OCI-LY7 (cell line): ENCODE measurements around the gene RAD51D. TPM values are rescaled to one million over a fixed set of nuclear protein-coding genes. Genes with fewer than 3 reads are reported as not detected.

Experiments
- BruUV-seq: library from RNA; stranded (reverse); fragments of 400-500 nt; replicated peaks from 2 replicates; lab custom pipeline; 2021; lab: Mats Ljungman, UMichigan
- CTCF ChIA-PET: fragments of 300-600 bp; sonication (Branson Sonifier 250); formaldehyde crosslinking; loops from one replicate; lab custom pipeline; 2022; ENCODE audit warnings: antibody characterized with exemption; ENCODE audit not compliant: unreplicated experiment; lab: Charles Lee
- POLR2A ChIA-PET: fragments of 300-600 bp; sonication (Branson Sonifier 250); formaldehyde crosslinking; loops from one replicate; lab custom pipeline; 2022; ENCODE audit warnings: antibody characterized with exemption; lab: Charles Lee
- DNase-seq: peaks from one replicate; pipeline ENCODE4 v3.0.0-alpha.2; 2015; ENCODE audit warnings: low spot score
- H2AFZ ChIP-seq: fragments of 200-600 bp; sonication (generic), shearing (Covaris generic); 2 replicates; pipeline ENCODE4 v1.6.1; 2014; ENCODE audit warnings: mild to moderate bottlenecking, antibody characterized with exemption, low read length, moderate library complexity
- H3K27ac ChIP-seq: fragments of 200-600 bp; sonication (generic); 2 replicates; pipeline ENCODE4 v1.5.1; 2014; ENCODE audit warnings: mixed run types, low read depth, mild to moderate bottlenecking, moderate library complexity, low read length, inconsistent platforms; ENCODE audit not compliant: poor library complexity, severe bottlenecking
- H3K36me3 ChIP-seq: fragments of 200-600 bp; sonication (generic); 2 replicates; pipeline ENCODE4 v1.6.1; 2014; ENCODE audit warnings: mild to moderate bottlenecking, antibody characterized with exemption, low read length, moderate library complexity, mixed read lengths; ENCODE audit not compliant: insufficient read depth
- H3K4me1 ChIP-seq: fragments of 200-600 bp; sonication (generic); 2 replicates; pipeline ENCODE4 v1.5.1; 2014; ENCODE audit warnings: mild to moderate bottlenecking, low read length; ENCODE audit not compliant: insufficient read depth, poor library complexity, severe bottlenecking
- H3K4me2 ChIP-seq: fragments of 200-600 bp; sonication (generic); 2 replicates; pipeline ENCODE4 v1.6.1; 2014; ENCODE audit warnings: mild to moderate bottlenecking, low read length
- H3K4me3 ChIP-seq: fragments of 200-600 bp; sonication (generic); 2 replicates; pipeline ENCODE4 v1.5.1; 2014; ENCODE audit warnings: mild to moderate bottlenecking, low read depth, low read length; ENCODE audit not compliant: poor library complexity, severe bottlenecking
- H3K79me2 ChIP-seq: fragments of 200-600 bp; sonication (generic); 2 replicates; pipeline ENCODE4 v1.6.1; 2016; ENCODE audit warnings: low read depth, mild to moderate bottlenecking, low read length, moderate library complexity, mixed read lengths; ENCODE audit not compliant: insufficient read depth
- H3K9me2 ChIP-seq: fragments of 200-600 bp; sonication (generic); 2 replicates; pipeline ENCODE4 v1.6.1; 2016; ENCODE audit warnings: mild to moderate bottlenecking, low read length, mixed read lengths; ENCODE audit not compliant: insufficient read depth
- H3K9me3 ChIP-seq: fragments of 200-600 bp; sonication (generic); 2 replicates; pipeline ENCODE4 v1.6.1; 2014; ENCODE audit warnings: mild to moderate bottlenecking, mixed run types, low read length, mixed read lengths
- H4K20me1 ChIP-seq: fragments of 200-600 bp; sonication (generic); 2 replicates; pipeline ENCODE4 v1.6.1; 2014; ENCODE audit warnings: mild to moderate bottlenecking, antibody characterized with exemption, low read length, moderate library complexity, mixed read lengths; ENCODE audit not compliant: insufficient read depth
- CTCF ChIP-seq: fragments of 200-600 bp; sonication (generic); conservative IDR thresholded peaks from 2 replicates; pipeline ENCODE4 v1.5.1; 2014; ENCODE audit warnings: mild to moderate bottlenecking, antibody characterized with exemption, low read length, moderate library complexity, mixed read lengths
- EZH2phosphoT487 ChIP-seq: fragments of 200-600 bp; sonication (generic); IDR thresholded peaks from 2 replicates; pipeline ENCODE4 v1.6.1; 2018; ENCODE audit warnings: low read depth, borderline replicate concordance, mild to moderate bottlenecking, mixed run types, antibody characterized with exemption, low read length, moderate library complexity, mixed read lengths
- intact Hi-C: fragments of 100-400 bp; cut with micrococcal nuclease; formaldehyde crosslinking; loops from one replicate; pipeline ENCODE4 v1.10.0; 2022; ENCODE audit not compliant: unreplicated experiment
- total RNA-seq, 2 experiments: library from RNA; depleted of rRNA in 1 of 2; stranded (reverse); fragments of >200 nt in 1 of 2; shearing (Covaris generic) in 1 of 2; gene quantifications; 2 replicates each; pipeline ENCODE4 v1.2.3, GENCODE V29; 2014 to 2022

RAD51D gene
- total RNA-seq, 2 experiments from 2014 or later: 22.4 to 40.6 TPM

GRCh38 chr17:35163886-35164285 is 44.2 kb upstream of the RAD51D start:
- H3K4me2 ChIP-seq: no peak overlapping the region
- H3K27ac ChIP-seq: no peak overlapping the region
- no peak overlapping the region for H3K4me3 ChIP-seq
- H3K36me3 ChIP-seq: no peaks in the 10 kb centered on the region
- CTCF ChIA-PET: no interaction called here
- H2AFZ ChIP-seq: no peak overlapping the region
- H3K79me2 ChIP-seq: no peaks in the 10 kb centered on the region
- H3K9me3 ChIP-seq: no peaks in the 10 kb centered on the region
- no peak for DNase-seq
- no peaks in the 10 kb centered on the region for H4K20me1 ChIP-seq
- POLR2A ChIA-PET: no interaction called here
- TF ChIP-seq EZH2phosphoT487 (no peak), CTCF (no peak)
- BruUV-seq: no TSS peak
- no peaks in the 10 kb centered on the region for H3K4me1 ChIP-seq
- intact Hi-C loops: no loop called here
- H3K9me2 ChIP-seq: no peaks in the 10 kb centered on the region

- Histone ChIP-seq H3K4me1 (no peaks in the 10 kb centered on the region), H3K4me2 (no peak overlapping the region), H2AFZ (no peak overlapping the region), H3K36me3 (no peaks in the 10 kb centered on the region), H3K9me3 (no peaks in the 10 kb centered on the region), H3K79me2 (no peaks in the 10 kb centered on the region), H3K27ac (no peak overlapping the region), H3K9me2 (no peaks in the 10 kb centered on the region), H3K4me3 (no peak overlapping the region), H4K20me1 (no peaks in the 10 kb centered on the region)
- no peak for TF ChIP-seq CTCF
- no peak for TF ChIP-seq EZH2phosphoT487
- DNase-seq: no peak
- no TSS peak for BruUV-seq
- intact Hi-C loops: no loop called here
- POLR2A ChIA-PET: interaction anchor here (0.6 kb wide), 2 partner anchors 198 to 314 kb away, joined by 3 read pairs; no protein-coding TSS in a partner anchor
- CTCF ChIA-PET: no interaction called here
Observed at GRCh38 chr17:35162755-35163154, 43.1 kb upstream of the RAD51D start.

GRCh38 chr17:35161281-35161761 is 41.7 kb upstream of the RAD51D start:
- ChIA-PET POLR2A (no interaction called here), CTCF (no interaction called here)
- no peak overlapping the region for H3K4me2 ChIP-seq
- H3K4me1 ChIP-seq: no peaks in the 10 kb centered on the region
- no peak overlapping the region for H2AFZ ChIP-seq
- no peaks in the 10 kb centered on the region for H3K9me2 ChIP-seq
- intact Hi-C loops: no loop called here
- H3K9me3 ChIP-seq: no peaks in the 10 kb centered on the region
- no TSS peak for BruUV-seq
- H3K36me3 ChIP-seq: no peaks in the 10 kb centered on the region
- H3K27ac ChIP-seq: no peak overlapping the region
- TF ChIP-seq EZH2phosphoT487: no peak
- no peak for TF ChIP-seq CTCF
- no peaks in the 10 kb centered on the region for H3K79me2 ChIP-seq
- no peaks in the 10 kb centered on the region for H4K20me1 ChIP-seq
- no peak for DNase-seq
- H3K4me3 ChIP-seq: no peak overlapping the region
